GM12878 (cell line): Measurements from ENCODE around the gene NUDT14. TPM values are rescaled to one million over a fixed set of nuclear protein-coding genes. Genes with fewer than 3 reads are reported as not detected.

Experiments
- ATAC-seq: fragments of 200-7000 bp; cut with Tn5 transposase; 3 replicates; pipeline ENCODE4 v1.9.1; 2020; ENCODE audit warnings: mild to moderate bottlenecking, moderate library complexity
- BruUV-seq: library from RNA; stranded (reverse); fragments of 400-500 nt; replicated peaks from 2 replicates; lab custom pipeline; 2021; lab: Mats Ljungman, UMichigan
- CTCF ChIA-PET: fragments of 300-600 bp; sonication (Branson Sonifier 250); formaldehyde crosslinking; extraction: SDS; loops from one replicate; lab custom pipeline; 2021; ENCODE audit warnings: inconsistent platforms; lab: Yijun Ruan, JAX
- POLR2A ChIA-PET: fragments of 350-600 bp; formaldehyde crosslinking; extraction: SDS; loops from one replicate; lab custom pipeline; 2021; ENCODE audit warnings: inconsistent platforms; lab: Charles Lee
- RAD21 ChIA-PET: fragments of 300-600 bp; sonication (Branson Sonifier 250); formaldehyde crosslinking; loops from one replicate; lab custom pipeline; 2023; ENCODE audit warnings: antibody characterized with exemption; ENCODE audit not compliant: unreplicated experiment; lab: Charles Lee
- SMC1A ChIA-PET: fragments of 300-600 bp; sonication (Branson Sonifier 250); formaldehyde crosslinking; loops from one replicate; lab custom pipeline; 2023; ENCODE audit not compliant: unreplicated experiment, uncharacterized antibody; lab: Charles Lee
- DNase-seq: peaks from one replicate; pipeline ENCODE4 v3.0.0-alpha.2; 2011; ENCODE audit warnings: low read depth, low spot score
- FAIRE-seq: peaks from 3 replicates; lab custom pipeline; 2011; peaks lifted over from hg19 to GRCh38; lab: Jason Lieb, UNC
- H2AFZ ChIP-seq: 2 replicates; pipeline ENCODE4 v1.6.0; 2011; ENCODE audit warnings: low read depth, low read length, control low read depth; ENCODE audit not compliant: control insufficient read depth
- H3K27ac ChIP-seq: 2 replicates; pipeline ENCODE4 v1.5.1; 2011; ENCODE audit warnings: control low read depth; ENCODE audit not compliant: control insufficient read depth, insufficient read depth
- H3K27me3 ChIP-seq, 2 experiments: replicated peaks in 1 of 2; 2 replicates each; pipeline versions ENCODE4 v1.6.0 to v1.6.1; 2011; ENCODE audit warnings: low read length in 1 of 2; ENCODE audit not compliant: control insufficient read depth in 2 of 2, insufficient read depth in 2 of 2
- H3K36me3 ChIP-seq, 2 experiments: 2 replicates each; pipeline ENCODE4 v1.5.1; 2011; ENCODE audit warnings: low read length in 1 of 2; ENCODE audit not compliant: control insufficient read depth in 2 of 2, insufficient read depth in 2 of 2
- H3K4me1 ChIP-seq: 2 replicates; pipeline ENCODE4 v1.6.1; 2011; ENCODE audit warnings: mild to moderate bottlenecking, low read length, moderate library complexity, mixed read lengths; ENCODE audit not compliant: control insufficient read depth, insufficient read depth
- H3K4me2 ChIP-seq: 2 replicates; pipeline ENCODE4 v1.6.0; 2011; ENCODE audit warnings: control low read depth; ENCODE audit not compliant: control insufficient read depth, insufficient read depth
- H3K4me3 ChIP-seq: fragments of 200-600 bp; sonication (generic); 2 replicates; pipeline ENCODE4 v1.5.1; 2016
- H3K79me2 ChIP-seq: 2 replicates; pipeline ENCODE4 v1.6.0; 2011; ENCODE audit warnings: low read length; ENCODE audit not compliant: control insufficient read depth, insufficient read depth
- H3K9ac ChIP-seq: 2 replicates; pipeline ENCODE4 v1.8.0; 2011; ENCODE audit warnings: low read length, control low read depth, mixed read lengths; ENCODE audit not compliant: control insufficient read depth, insufficient read depth
- H3K9me3 ChIP-seq: replicated peaks from 3 replicates; pipeline ENCODE4 v1.5.1; 2011; ENCODE audit warnings: mild to moderate bottlenecking, low read length; ENCODE audit not compliant: control insufficient read depth, insufficient read depth
- H4K20me1 ChIP-seq: 2 replicates; pipeline ENCODE4 v1.6.0; 2011; ENCODE audit not compliant: control insufficient read depth, insufficient read depth
- CEBPB ChIP-seq, 2 experiments: fragments of 150-350 bp in 1 of 2; IDR thresholded peaks; 2 replicates each; pipeline ENCODE4 v1.6.1; 2012 to 2014; ENCODE audit warnings: low read depth in 2 of 2, low read length in 2 of 2, borderline replicate concordance in 1 of 2, inconsistent platforms in 1 of 2
- CHD2 ChIP-seq: IDR thresholded peaks from 2 replicates; pipeline ENCODE4 v1.6.1; 2011; ENCODE audit warnings: low read depth, low read length, improper control_type of control experiment, borderline replicate concordance
- HDAC6 ChIP-seq: fragments of 200-600 bp; sonication (generic); IDR thresholded peaks from one replicate; pipeline ENCODE4 v1.8.0; 2017; ENCODE audit warnings: antibody characterized with exemption; ENCODE audit not compliant: unreplicated experiment
- HDGF ChIP-seq: fragments of 450-650 bp; IDR thresholded peaks from 2 replicates; pipeline ENCODE4 v1.6.1; 2016; ENCODE audit warnings: antibody characterized with exemption
- IKZF1 ChIP-seq: fragments of 450-650 bp; conservative IDR thresholded peaks from 2 replicates; pipeline ENCODE4 v1.6.1; 2017; ENCODE audit warnings: antibody characterized with exemption, mild to moderate bottlenecking
- MTA3 ChIP-seq: IDR thresholded peaks from 2 replicates; pipeline ENCODE4 v1.6.1; 2012; ENCODE audit warnings: low read length, inconsistent platforms, borderline replicate concordance
- NR2F1 ChIP-seq: fragments of 450-650 bp; conservative IDR thresholded peaks from 2 replicates; pipeline ENCODE4 v1.6.1; 2017; ENCODE audit warnings: mild to moderate bottlenecking
- PAX8 ChIP-seq: fragments of 450-650 bp; IDR thresholded peaks from 2 replicates; pipeline ENCODE4 v1.6.1; 2017; ENCODE audit warnings: mild to moderate bottlenecking, moderate library complexity
- RB1 ChIP-seq: fragments of 450-650 bp; formaldehyde crosslinking; IDR thresholded peaks from 2 replicates; pipeline ENCODE4 v1.6.1; 2017; ENCODE audit warnings: mild to moderate bottlenecking, borderline replicate concordance
- SIX5 ChIP-seq: IDR thresholded peaks from 2 replicates; pipeline ENCODE4 v1.6.1; 2011; ENCODE audit warnings: mild to moderate bottlenecking, low read depth, low read length, moderate library complexity; ENCODE audit not compliant: severe bottlenecking
- TBL1XR1 ChIP-seq: IDR thresholded peaks from 2 replicates; pipeline ENCODE4 v1.6.1; 2012; ENCODE audit warnings: low read depth, low read length, improper control_type of control experiment
- WGBS: methylation state at CpG from one replicate; pipeline ENCODE4 v1.1.6; 2016; ENCODE audit warnings: low lambda C conversion rate; ENCODE audit not compliant: insufficient replicate concordance, insufficient coverage; ENCODE audit errors: missing lambda C conversion rate; 5-methylcytosine and 5-hydroxymethylcytosine counted together
- in situ Hi-C: fragments of 300-500 bp; cut with MboI; formaldehyde crosslinking; loops from 9 replicates; pipeline ENCODE4 v1.14.3; 2018; ENCODE audit warnings: mixed read lengths
- intact Hi-C: fragments of 100-400 bp; cut with micrococcal nuclease; formaldehyde crosslinking; loops from one replicate; pipeline ENCODE4 v1.14.2; 2022; ENCODE audit not compliant: unreplicated experiment
- polyA plus RNA-seq, 11 experiments: library from polyadenylated mRNA; depleted of rRNA in 4 of 11; unstranded in 6 of 11; stranded (reverse) in 5 of 11; fragments of >200 nt; fragmentation: Nextera tagmentation in 4 of 11; fragmentation: Illumina TruSeq in 1 of 11; extraction: Ambion mirVana in 4 of 11; extraction: Trizol in 1 of 11; gene quantifications; 1 replicate in 1 of 11; 2 replicates in 10 of 11; pipeline versions ENCODE4 v1.2.1 to v1.2.3, GENCODE V29; 2011 to 2016; ENCODE audit warnings: inconsistent platforms in 2 of 11, missing spikeins in 2 of 11, low read depth in 1 of 11
- total RNA-seq, 4 experiments: library from RNA; depleted of rRNA in 3 of 4; stranded (reverse); fragments of >200 nt in 3 of 4; fragmentation: Illumina TruSeq in 1 of 4; extraction: Trizol in 1 of 4; gene quantifications; 2 replicates each; pipeline versions ENCODE4 v1.2.1 to v1.2.3, GENCODE V29; 2013 to 2021
- TF ChIP-seq, protein P1 (sequence below): fragments of 450-650 bp; conservative IDR thresholded peaks from 2 replicates; pipeline ENCODE4 v1.6.1; 2017; ENCODE audit warnings: mild to moderate bottlenecking, moderate library complexity
- TF ChIP-seq, protein P2 (sequence below): fragments of 450-650 bp; IDR thresholded peaks from 2 replicates; pipeline ENCODE4 v1.6.1; 2016; ENCODE audit warnings: mild to moderate bottlenecking
- TF ChIP-seq, protein P3 (sequence below): fragments of 150-350 bp; IDR thresholded peaks from 2 replicates; pipeline ENCODE4 v1.6.1; 2014; ENCODE audit warnings: mild to moderate bottlenecking, low read depth, low read length
- TF ChIP-seq, protein P4 (sequence below): fragments of 450-650 bp; IDR thresholded peaks from 2 replicates; pipeline ENCODE4 v1.6.1; 2016; ENCODE audit warnings: mild to moderate bottlenecking
- TF ChIP-seq, protein P5 (sequence below): IDR thresholded peaks from 2 replicates; pipeline ENCODE4 v1.6.1; 2011; ENCODE audit warnings: low read depth, mild to moderate bottlenecking, low read length, moderate library complexity, borderline replicate concordance; ENCODE audit errors: extremely low read depth

The NUDT14 gene
- total and polyA plus RNA-seq, 10 of the 15 experiments (the other 5 are each of a cell fraction or from before 2014, with no cell fraction given): 0.62 to 6.8 (median 4.3) TPM; not detected in 1

DNA sequence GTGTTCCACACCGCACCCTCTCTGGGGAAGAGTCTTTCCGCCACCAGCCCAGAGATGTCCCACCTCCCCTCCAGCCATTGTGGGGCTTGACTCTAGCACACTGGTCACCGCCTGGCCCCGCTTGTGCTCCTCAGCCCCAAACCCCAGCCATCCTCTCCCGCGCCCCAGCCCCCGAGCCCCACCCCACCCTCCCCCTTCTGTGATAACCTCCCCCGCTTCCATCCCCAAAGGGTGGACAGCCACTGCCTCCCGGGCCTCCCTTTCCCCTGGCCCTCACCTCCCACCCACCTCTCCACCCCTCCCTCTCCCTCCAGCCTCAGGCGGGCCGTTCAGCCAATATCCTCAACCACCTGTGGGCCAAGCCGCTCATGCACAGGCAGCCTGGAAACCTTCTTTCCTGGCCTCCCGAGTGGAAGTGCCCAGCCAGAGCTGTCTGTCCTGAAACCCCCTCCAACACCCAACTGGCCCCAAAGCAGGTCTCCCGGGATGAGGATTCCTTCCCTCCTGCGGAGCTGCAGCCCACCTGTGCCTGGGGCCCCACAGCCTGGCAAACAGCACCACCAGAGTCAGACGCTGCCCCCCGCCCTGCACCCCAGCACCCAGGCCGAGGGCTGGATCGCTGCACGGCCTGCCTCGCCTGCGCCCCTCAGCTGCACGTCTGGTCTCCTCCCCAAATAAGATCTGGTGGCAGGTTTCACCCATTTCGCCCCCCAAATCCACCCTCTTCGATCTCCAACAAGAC, 27.1 kb upstream of the NUDT14 start (continued):
- TF ChIP-seq, protein P1, sequence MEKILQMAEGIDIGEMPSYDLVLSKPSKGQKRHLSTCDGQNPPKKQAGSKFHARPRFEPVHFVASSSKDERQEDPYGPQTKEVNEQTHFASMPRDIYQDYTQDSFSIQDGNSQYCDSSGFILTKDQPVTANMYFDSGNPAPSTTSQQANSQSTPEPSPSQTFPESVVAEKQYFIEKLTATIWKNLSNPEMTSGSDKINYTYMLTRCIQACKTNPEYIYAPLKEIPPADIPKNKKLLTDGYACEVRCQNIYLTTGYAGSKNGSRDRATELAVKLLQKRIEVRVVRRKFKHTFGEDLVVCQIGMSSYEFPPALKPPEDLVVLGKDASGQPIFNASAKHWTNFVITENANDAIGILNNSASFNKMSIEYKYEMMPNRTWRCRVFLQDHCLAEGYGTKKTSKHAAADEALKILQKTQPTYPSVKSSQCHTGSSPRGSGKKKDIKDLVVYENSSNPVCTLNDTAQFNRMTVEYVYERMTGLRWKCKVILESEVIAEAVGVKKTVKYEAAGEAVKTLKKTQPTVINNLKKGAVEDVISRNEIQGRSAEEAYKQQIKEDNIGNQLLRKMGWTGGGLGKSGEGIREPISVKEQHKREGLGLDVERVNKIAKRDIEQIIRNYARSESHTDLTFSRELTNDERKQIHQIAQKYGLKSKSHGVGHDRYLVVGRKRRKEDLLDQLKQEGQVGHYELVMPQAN: no peak
- TF ChIP-seq IKZF1: no peak
- TF ChIP-seq CHD2: no peak
- TF ChIP-seq HDAC6: no peak
- no peak for TF ChIP-seq PAX8
- TF ChIP-seq, protein P2, sequence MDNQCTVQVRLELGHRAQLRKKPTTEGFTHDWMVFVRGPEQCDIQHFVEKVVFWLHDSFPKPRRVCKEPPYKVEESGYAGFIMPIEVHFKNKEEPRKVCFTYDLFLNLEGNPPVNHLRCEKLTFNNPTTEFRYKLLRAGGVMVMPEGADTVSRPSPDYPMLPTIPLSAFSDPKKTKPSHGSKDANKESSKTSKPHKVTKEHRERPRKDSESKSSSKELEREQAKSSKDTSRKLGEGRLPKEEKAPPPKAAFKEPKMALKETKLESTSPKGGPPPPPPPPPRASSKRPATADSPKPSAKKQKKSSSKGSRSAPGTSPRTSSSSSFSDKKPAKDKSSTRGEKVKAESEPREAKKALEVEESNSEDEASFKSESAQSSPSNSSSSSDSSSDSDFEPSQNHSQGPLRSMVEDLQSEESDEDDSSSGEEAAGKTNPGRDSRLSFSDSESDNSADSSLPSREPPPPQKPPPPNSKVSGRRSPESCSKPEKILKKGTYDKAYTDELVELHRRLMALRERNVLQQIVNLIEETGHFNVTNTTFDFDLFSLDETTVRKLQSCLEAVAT: no peak

DNA sequence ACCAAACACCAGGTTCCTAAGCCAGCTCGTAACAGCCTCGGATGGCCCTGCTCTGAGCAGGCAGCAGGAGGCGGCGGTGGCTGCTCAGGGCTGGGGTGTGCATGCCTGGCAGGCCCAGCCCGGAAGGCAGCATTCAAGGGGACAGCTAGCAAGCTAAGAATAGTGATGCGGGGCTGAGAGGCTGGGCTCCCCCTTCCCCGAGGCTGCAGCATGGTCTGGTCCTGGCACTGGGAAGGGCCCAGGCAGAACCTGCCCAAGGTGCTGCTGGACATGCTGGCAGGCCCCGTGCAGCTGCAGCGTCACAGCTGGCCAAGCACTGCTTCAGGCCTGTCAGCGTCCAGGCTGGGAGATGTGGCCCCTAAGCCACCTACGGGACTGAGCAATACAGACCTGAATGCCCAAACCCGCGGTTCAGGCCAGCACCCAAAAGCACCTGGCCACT, 26.4 kb upstream of the NUDT14 start:
- no peak overlapping the region for H3K4me3 ChIP-seq
- intact Hi-C loops: no loop called here
- H2AFZ ChIP-seq: no peak overlapping the region
- POLR2A ChIA-PET: no interaction called here
- DNase-seq (no peak), FAIRE-seq (no peak), ATAC-seq (no peak)
- H3K4me2 ChIP-seq: no peak overlapping the region
- H3K27ac ChIP-seq: no peak overlapping the region
- H3K4me1 ChIP-seq: no peaks in the 10 kb centered on the region
- RAD21 ChIA-PET: no interaction called here
- no peaks in the 10 kb centered on the region for H3K79me2 ChIP-seq
- no peaks in the 10 kb centered on the region for H3K9me3 ChIP-seq
- SMC1A ChIA-PET: no interaction called here
- H3K9ac ChIP-seq: no peak overlapping the region
- no TSS peak for BruUV-seq
- CTCF ChIA-PET: no interaction called here
- no peaks in the 10 kb centered on the region for H4K20me1 ChIP-seq
- in situ Hi-C loops: no loop called here
- 71% methylated on average over 13 of the region's 13 CpGs for whole genome bisulfite sequencing
- H3K36me3 ChIP-seq: peaks cover 0 to 7% of the 10 kb centered on the region in 2 experiments; a peak in 2 of 4 replicates
- H3K27me3 ChIP-seq: no peaks in the 10 kb centered on the region
- TF ChIP-seq SIX5 (no peak), TBL1XR1 (no peak), MTA3 (no peak), CEBPB (IDR thresholded peaks at IDR 0.05; ENCODE audit: borderline replicate concordance in 1 of 2, low read depth in 2 of 2, low read length in 2 of 2) (no peak), HDGF (no peak), NR2F1 (no peak), RB1 (no peak)
- TF ChIP-seq, protein P3, sequence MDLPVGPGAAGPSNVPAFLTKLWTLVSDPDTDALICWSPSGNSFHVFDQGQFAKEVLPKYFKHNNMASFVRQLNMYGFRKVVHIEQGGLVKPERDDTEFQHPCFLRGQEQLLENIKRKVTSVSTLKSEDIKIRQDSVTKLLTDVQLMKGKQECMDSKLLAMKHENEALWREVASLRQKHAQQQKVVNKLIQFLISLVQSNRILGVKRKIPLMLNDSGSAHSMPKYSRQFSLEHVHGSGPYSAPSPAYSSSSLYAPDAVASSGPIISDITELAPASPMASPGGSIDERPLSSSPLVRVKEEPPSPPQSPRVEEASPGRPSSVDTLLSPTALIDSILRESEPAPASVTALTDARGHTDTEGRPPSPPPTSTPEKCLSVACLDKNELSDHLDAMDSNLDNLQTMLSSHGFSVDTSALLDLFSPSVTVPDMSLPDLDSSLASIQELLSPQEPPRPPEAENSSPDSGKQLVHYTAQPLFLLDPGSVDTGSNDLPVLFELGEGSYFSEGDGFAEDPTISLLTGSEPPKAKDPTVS: no peak
- TF ChIP-seq, protein P4, sequence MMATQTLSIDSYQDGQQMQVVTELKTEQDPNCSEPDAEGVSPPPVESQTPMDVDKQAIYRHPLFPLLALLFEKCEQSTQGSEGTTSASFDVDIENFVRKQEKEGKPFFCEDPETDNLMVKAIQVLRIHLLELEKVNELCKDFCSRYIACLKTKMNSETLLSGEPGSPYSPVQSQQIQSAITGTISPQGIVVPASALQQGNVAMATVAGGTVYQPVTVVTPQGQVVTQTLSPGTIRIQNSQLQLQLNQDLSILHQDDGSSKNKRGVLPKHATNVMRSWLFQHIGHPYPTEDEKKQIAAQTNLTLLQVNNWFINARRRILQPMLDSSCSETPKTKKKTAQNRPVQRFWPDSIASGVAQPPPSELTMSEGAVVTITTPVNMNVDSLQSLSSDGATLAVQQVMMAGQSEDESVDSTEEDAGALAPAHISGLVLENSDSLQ: no peak
- TF ChIP-seq, protein P5, sequence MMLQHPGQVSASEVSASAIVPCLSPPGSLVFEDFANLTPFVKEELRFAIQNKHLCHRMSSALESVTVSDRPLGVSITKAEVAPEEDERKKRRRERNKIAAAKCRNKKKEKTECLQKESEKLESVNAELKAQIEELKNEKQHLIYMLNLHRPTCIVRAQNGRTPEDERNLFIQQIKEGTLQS: no peak
